Liver (tissue), 3 donors: Measurements from ENCODE around the gene CLCA1.

Experiments used
- EGR1 ChIP-seq, 2 donors: IDR thresholded peaks; 2 replicates each; pipeline ENCODE4 v1.6.1; 2016 to 2018; ENCODE audit warnings: antibody characterized with exemption in 2 of 2, low read depth in 2 of 2
- FOXA1 ChIP-seq: IDR thresholded peaks from 2 replicates; pipeline ENCODE4 v1.6.1; 2016; ENCODE audit warnings: antibody characterized with exemption
- GABPA ChIP-seq, 2 donors: IDR thresholded peaks in 1 of 2; conservative IDR thresholded peaks in 1 of 2; 2 replicates each; pipeline ENCODE4 v1.6.1; 2016; ENCODE audit warnings: antibody characterized with exemption in 2 of 2, mild to moderate bottlenecking in 1 of 2, moderate library complexity in 1 of 2
- MAX ChIP-seq: IDR thresholded peaks from 2 replicates; pipeline ENCODE4 v1.6.1; 2016; ENCODE audit warnings: antibody characterized with exemption
- RAD21 ChIP-seq, 2 donors: IDR thresholded peaks; 2 replicates each; pipeline ENCODE4 v1.6.1; 2016; ENCODE audit warnings: antibody characterized with exemption in 2 of 2, mild to moderate bottlenecking in 2 of 2
- RXRA ChIP-seq, 2 donors: IDR thresholded peaks; 2 replicates each; pipeline ENCODE4 v1.6.1; 2017 to 2018; ENCODE audit warnings: antibody characterized with exemption in 2 of 2, mild to moderate bottlenecking in 1 of 2
- SP1 ChIP-seq: IDR thresholded peaks from 2 replicates; pipeline ENCODE4 v1.6.1; 2018; ENCODE audit warnings: antibody characterized with exemption, mild to moderate bottlenecking
- YY1 ChIP-seq: IDR thresholded peaks from 2 replicates; pipeline ENCODE4 v1.6.1; 2016; ENCODE audit warnings: antibody characterized with exemption, mild to moderate bottlenecking
- TF ChIP-seq, protein P1 (sequence below): fragments of 150-350 bp; IDR thresholded peaks from 2 replicates; pipeline ENCODE4 v1.5.1; 2017; ENCODE audit warnings: improper control_type of control experiment, low read depth, low read length; ENCODE audit not compliant: missing input control
- TF ChIP-seq, protein P2 (sequence below): IDR thresholded peaks from 2 replicates; pipeline ENCODE4 v1.6.1; 2016; ENCODE audit warnings: antibody characterized with exemption, mild to moderate bottlenecking
- TF ChIP-seq, protein P3 (sequence below): IDR thresholded peaks from 2 replicates; pipeline ENCODE4 v1.6.1; 2016; ENCODE audit warnings: antibody characterized with exemption
- donor health status: healthy.
- donor health status: healthy.

DNA sequence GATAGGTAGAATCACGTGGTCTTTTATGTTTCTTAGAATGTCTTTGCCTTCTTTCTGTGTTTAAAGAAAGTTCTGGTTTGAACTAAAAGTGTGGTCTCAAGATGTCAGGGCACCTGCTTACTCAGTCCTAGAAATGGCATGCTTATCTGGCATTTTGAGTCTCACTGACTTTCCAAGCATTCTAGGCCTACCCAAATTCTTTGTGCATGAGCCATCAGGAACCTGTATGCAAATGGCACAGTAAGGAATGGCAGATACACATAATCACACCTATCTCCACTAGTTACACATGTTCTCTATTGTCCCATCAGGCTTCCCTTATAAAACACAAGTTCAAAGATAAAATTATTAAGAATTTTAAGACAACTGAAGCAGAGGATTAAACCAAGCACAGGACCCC is 48.6 kb downstream of the CLCA1 start:
- TF ChIP-seq, protein P1, sequence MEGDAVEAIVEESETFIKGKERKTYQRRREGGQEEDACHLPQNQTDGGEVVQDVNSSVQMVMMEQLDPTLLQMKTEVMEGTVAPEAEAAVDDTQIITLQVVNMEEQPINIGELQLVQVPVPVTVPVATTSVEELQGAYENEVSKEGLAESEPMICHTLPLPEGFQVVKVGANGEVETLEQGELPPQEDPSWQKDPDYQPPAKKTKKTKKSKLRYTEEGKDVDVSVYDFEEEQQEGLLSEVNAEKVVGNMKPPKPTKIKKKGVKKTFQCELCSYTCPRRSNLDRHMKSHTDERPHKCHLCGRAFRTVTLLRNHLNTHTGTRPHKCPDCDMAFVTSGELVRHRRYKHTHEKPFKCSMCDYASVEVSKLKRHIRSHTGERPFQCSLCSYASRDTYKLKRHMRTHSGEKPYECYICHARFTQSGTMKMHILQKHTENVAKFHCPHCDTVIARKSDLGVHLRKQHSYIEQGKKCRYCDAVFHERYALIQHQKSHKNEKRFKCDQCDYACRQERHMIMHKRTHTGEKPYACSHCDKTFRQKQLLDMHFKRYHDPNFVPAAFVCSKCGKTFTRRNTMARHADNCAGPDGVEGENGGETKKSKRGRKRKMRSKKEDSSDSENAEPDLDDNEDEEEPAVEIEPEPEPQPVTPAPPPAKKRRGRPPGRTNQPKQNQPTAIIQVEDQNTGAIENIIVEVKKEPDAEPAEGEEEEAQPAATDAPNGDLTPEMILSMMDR: no peak
- TF ChIP-seq MAX (no peak), SP1 (no peak), RXRA (IDR thresholded peaks at IDR 0.05) (no peak), GABPA (IDR thresholded peaks at IDR 0.05 in 1 of 2, conservative IDR thresholded peaks at IDR 0.05 in 1 of 2) (no peak), RAD21 (IDR thresholded peaks at IDR 0.05) (no peak), FOXA1 (no peak), YY1 (no peak), EGR1 (IDR thresholded peaks at IDR 0.05; ENCODE audit: low read depth in 2 of 2) (no peak)
- TF ChIP-seq, protein P2, sequence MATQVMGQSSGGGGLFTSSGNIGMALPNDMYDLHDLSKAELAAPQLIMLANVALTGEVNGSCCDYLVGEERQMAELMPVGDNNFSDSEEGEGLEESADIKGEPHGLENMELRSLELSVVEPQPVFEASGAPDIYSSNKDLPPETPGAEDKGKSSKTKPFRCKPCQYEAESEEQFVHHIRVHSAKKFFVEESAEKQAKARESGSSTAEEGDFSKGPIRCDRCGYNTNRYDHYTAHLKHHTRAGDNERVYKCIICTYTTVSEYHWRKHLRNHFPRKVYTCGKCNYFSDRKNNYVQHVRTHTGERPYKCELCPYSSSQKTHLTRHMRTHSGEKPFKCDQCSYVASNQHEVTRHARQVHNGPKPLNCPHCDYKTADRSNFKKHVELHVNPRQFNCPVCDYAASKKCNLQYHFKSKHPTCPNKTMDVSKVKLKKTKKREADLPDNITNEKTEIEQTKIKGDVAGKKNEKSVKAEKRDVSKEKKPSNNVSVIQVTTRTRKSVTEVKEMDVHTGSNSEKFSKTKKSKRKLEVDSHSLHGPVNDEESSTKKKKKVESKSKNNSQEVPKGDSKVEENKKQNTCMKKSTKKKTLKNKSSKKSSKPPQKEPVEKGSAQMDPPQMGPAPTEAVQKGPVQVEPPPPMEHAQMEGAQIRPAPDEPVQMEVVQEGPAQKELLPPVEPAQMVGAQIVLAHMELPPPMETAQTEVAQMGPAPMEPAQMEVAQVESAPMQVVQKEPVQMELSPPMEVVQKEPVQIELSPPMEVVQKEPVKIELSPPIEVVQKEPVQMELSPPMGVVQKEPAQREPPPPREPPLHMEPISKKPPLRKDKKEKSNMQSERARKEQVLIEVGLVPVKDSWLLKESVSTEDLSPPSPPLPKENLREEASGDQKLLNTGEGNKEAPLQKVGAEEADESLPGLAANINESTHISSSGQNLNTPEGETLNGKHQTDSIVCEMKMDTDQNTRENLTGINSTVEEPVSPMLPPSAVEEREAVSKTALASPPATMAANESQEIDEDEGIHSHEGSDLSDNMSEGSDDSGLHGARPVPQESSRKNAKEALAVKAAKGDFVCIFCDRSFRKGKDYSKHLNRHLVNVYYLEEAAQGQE: no peak
- TF ChIP-seq, protein P3, sequence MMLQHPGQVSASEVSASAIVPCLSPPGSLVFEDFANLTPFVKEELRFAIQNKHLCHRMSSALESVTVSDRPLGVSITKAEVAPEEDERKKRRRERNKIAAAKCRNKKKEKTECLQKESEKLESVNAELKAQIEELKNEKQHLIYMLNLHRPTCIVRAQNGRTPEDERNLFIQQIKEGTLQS: no peak
